Neural cell (in vitro differentiated cells): ENCODE measurements around the gene NPAS3.

Source experiments
- RAD21 ChIP-seq: fragments of 450-650 bp; conservative IDR thresholded peaks from 2 replicates; pipeline ENCODE4 v1.6.1; 2014; ENCODE audit warnings: antibody characterized with exemption, mild to moderate bottlenecking, moderate library complexity
- TF ChIP-seq, protein P1 (sequence below): fragments of 450-650 bp; IDR thresholded peaks from 2 replicates; pipeline ENCODE4 v1.5.1; 2014; ENCODE audit warnings: antibody characterized with exemption, mild to moderate bottlenecking, moderate library complexity; ENCODE audit not compliant: poor library complexity, severe bottlenecking

DNA sequence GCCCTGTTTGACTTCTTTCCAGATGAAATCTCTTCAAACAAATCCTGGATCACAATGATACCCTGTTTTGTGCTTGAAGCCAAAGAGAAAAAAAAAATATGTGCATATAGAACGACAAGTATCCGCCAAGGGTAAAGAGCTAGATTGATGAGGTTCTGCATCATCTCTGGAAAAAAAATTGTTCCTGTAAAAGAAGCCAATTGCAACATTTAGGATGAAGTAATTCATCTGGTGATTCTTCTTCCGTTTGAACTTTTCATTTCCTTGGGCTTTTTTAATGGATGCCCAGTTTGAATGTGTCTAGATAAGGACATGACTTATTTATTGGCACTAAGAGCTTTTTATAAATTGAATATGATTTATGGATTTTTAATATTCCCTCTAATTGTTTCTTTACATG lies 38.1 kb upstream of the NPAS3 start:
- TF ChIP-seq, protein P1, sequence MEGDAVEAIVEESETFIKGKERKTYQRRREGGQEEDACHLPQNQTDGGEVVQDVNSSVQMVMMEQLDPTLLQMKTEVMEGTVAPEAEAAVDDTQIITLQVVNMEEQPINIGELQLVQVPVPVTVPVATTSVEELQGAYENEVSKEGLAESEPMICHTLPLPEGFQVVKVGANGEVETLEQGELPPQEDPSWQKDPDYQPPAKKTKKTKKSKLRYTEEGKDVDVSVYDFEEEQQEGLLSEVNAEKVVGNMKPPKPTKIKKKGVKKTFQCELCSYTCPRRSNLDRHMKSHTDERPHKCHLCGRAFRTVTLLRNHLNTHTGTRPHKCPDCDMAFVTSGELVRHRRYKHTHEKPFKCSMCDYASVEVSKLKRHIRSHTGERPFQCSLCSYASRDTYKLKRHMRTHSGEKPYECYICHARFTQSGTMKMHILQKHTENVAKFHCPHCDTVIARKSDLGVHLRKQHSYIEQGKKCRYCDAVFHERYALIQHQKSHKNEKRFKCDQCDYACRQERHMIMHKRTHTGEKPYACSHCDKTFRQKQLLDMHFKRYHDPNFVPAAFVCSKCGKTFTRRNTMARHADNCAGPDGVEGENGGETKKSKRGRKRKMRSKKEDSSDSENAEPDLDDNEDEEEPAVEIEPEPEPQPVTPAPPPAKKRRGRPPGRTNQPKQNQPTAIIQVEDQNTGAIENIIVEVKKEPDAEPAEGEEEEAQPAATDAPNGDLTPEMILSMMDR = no peak
- no peak for TF ChIP-seq RAD21
